ENCODE data around the gene HTRA2.
"Not testable (repeated sequence)": the region's sequence is repeated elsewhere in the genome, so short reads cannot be mapped to it uniquely, and the experiment has no call there.

The HTRA2 gene

GRCh38 chr2:74482801-74483674 is 46.7 kb upstream of the HTRA2 start, which contains the start of the genes CCDC142 and TTC31:
TSS of gene CCDC142 (minus strand) at chr2:74482998. CDS start at chr2:74482837, 161 bp downstream.
TSS of gene TTC31 (plus strand) at chr2:74483081. CDS start at chr2:74483096, 15 bp downstream.
- H3K27ac ChIP-seq (ENCODE audit: low read depth, low read length), result peak within 1 kb of the TSS; percentile 80
- H4K20me1 ChIP-seq (ENCODE audit: low read depth, low read length), result no peaks in the 10 kb centered on the region
- peaks cover 26% of the 10 kb centered on the region for H3K79me2 ChIP-seq (ENCODE audit: insufficient read depth, low read length)
- TF ChIP-seq CTCF (IDR thresholded peaks at IDR 0.05; ENCODE audit: insufficient read depth, low read length, poor library complexity, severe bottlenecking) (peak; percentile 82), EZH2phosphoT487 (conservative IDR thresholded peaks at IDR 0.05; ENCODE audit: low read length) (no peak)
- H3K4me3 ChIP-seq (ENCODE audit: insufficient read depth, low read length, poor library complexity, severe bottlenecking), result peak within 1 kb of the TSS; percentile 96
- peaks cover 4% of the 10 kb centered on the region; the same call in 1 of the 2 replicates for H3K36me3 ChIP-seq (ENCODE audit: low read length)
- no peaks in the 10 kb centered on the region for H3K27me3 ChIP-seq (ENCODE audit: low read length)
- peak within 1 kb of the TSS; percentile 89 for H3K4me2 ChIP-seq (ENCODE audit: low read depth, low read length, poor library complexity, severe bottlenecking)
- no peaks in the 10 kb centered on the region for H3K9me3 ChIP-seq (ENCODE audit: insufficient read depth, low read length)
- peak within 1 kb of the TSS; percentile 84 for H2AFZ ChIP-seq (ENCODE audit: low read depth, low read length, severe bottlenecking)
- no peaks in the 10 kb centered on the region for H3F3A ChIP-seq (ENCODE audit: insufficient read depth)
- no peaks in the 10 kb centered on the region for H3K9me2 ChIP-seq (replicated peaks; ENCODE audit: insufficient read depth, low read length)
- peak within 1 kb of the TSS; percentile 84 for H3K9ac ChIP-seq (ENCODE audit: low read length)

DNA sequence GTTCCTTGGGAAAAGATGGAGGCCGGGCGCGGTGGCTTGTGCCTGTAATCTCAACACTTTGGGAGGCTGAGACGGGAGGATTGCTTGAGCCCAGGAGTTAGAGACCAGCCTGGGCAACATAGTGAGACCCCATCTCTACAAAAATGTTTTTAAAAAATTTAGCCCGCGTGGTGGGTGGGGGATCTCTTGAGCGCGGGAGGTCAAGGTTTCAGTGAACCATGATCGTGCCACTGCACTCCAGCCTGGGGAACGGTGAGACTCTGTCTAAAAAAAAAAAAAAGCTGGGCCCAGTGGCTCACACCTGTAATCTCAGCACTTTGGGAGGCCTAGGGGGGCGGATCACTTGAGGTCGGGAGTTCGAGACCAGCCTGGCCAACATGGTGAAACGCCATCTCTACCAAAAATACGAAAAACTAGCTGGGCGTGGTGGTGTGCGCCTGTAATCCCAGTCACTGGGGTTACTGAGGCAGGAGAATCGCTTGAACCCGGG is 46.0 kb upstream of the HTRA2 start:
- H3K4me2 ChIP-seq (ENCODE audit: low read depth, low read length, poor library complexity, severe bottlenecking), result peak overlapping the region; percentile 89
- H3K4me3 ChIP-seq (ENCODE audit: insufficient read depth, low read length, poor library complexity, severe bottlenecking), result peak overlapping the region; percentile 96
- peak overlapping the region; percentile 84 for H2AFZ ChIP-seq (ENCODE audit: low read depth, low read length, severe bottlenecking)
- H3K9ac ChIP-seq (ENCODE audit: low read length), result peak overlapping the region; percentile 84
- H3K9me2 ChIP-seq (replicated peaks; ENCODE audit: insufficient read depth, low read length); H3F3A ChIP-seq (ENCODE audit: insufficient read depth); H3K27me3 ChIP-seq (ENCODE audit: low read length); H4K20me1 ChIP-seq (ENCODE audit: low read depth, low read length); H3K9me3 ChIP-seq (ENCODE audit: insufficient read depth, low read length); H3K36me3 ChIP-seq (ENCODE audit: low read length): not testable (repeated sequence)
- H3K27ac ChIP-seq (ENCODE audit: low read depth, low read length), result peak overlapping the region; percentile 80; the same call in 1 of the 2 replicates
- peaks cover 26% of the 10 kb centered on the region for H3K79me2 ChIP-seq (ENCODE audit: insufficient read depth, low read length)

DNA sequence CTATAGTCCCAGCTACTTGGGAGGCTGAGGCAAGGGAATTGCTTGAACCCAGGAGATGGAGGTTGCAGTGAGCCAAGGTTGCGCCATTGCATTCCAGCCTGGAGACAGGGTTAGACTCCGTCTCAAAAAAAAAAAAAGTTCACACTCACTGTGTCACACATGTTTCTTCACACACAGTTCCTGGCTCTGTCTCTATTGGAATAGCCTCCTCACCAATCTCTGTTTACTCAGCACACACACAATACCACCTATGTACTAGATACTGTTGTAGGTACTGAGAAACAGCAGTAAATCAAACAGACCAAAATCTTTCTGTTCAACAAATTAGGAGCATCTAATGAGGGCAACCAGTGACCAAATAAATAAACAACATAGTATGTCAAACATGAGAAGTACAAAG is 43.6 kb upstream of the HTRA2 start:
- TF ChIP-seq EZH2phosphoT487 (conservative IDR thresholded peaks at IDR 0.05; ENCODE audit: low read length), result no peak
- Histone ChIP-seq H3F3A (ENCODE audit: insufficient read depth) (no peaks in the 10 kb centered on the region), H2AFZ (ENCODE audit: low read depth, low read length, severe bottlenecking) (no peak overlapping the region), H3K36me3 (ENCODE audit: low read length) (no peaks in the 10 kb centered on the region), H3K9me3 (ENCODE audit: insufficient read depth, low read length) (no peaks in the 10 kb centered on the region), H3K4me2 (ENCODE audit: low read depth, low read length, poor library complexity, severe bottlenecking) (no peak overlapping the region), H3K27me3 (ENCODE audit: low read length) (no peaks in the 10 kb centered on the region), H3K4me3 (ENCODE audit: insufficient read depth, low read length, poor library complexity, severe bottlenecking) (no peak overlapping the region), H3K27ac (ENCODE audit: low read depth, low read length) (no peak overlapping the region), H3K9ac (ENCODE audit: low read length) (no peak overlapping the region), H4K20me1 (ENCODE audit: low read depth, low read length) (no peaks in the 10 kb centered on the region), H3K9me2 (replicated peaks; ENCODE audit: insufficient read depth, low read length) (no peaks in the 10 kb centered on the region), H3K79me2 (ENCODE audit: insufficient read depth, low read length) (peaks cover 26% of the 10 kb centered on the region)

DNA sequence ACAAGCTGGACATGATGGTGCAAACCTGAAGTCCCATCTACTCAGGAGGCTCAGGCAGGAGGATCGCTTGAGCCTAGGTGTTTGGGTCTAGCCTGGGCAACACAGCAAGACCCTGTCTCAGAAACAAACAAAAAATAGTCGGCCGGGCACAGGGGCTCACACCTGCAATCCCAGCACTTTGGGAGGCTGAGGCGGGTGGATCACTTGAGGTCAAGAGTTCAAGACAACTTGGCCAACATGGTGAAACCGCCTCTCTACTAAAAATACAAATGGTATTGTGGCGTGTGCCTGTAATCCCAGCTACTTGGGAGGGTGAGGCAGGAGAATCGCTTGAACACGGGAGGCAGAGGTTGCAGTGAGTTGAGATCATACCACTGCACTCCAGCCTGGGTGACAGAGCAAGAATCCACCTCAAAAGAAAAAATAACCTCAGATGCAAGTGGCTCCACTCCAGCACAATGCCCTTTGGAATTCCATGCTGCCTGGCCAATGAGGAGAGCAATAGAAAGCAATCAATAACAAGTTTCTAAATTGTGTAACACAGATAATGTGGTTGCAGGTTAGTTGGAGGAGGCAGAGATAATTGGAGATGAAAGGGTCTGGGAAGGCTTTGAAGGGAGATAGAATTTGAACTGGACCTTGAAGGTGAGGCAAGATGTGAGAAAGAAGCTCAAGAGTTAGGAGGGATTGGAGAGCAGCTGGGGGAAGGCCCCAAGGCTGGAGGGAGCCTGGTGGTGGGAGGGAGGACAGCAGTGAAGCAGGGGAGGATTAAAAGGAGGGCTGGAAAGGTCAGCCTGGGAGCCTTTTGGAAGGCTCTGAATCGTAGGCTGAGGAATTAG is 40.9 kb upstream of the HTRA2 start:
- TF ChIP-seq CTCF (IDR thresholded peaks at IDR 0.05; ENCODE audit: insufficient read depth, low read length, poor library complexity, severe bottlenecking) (no peak), EZH2phosphoT487 (conservative IDR thresholded peaks at IDR 0.05; ENCODE audit: low read length) (no peak)
- Histone ChIP-seq H3K9me2 (replicated peaks; ENCODE audit: insufficient read depth, low read length) (no peaks in the 10 kb centered on the region), H3K27me3 (ENCODE audit: low read length) (no peaks in the 10 kb centered on the region), H3K36me3 (ENCODE audit: low read length) (no peaks in the 10 kb centered on the region), H3K27ac (ENCODE audit: low read depth, low read length) (no peak overlapping the region), H3K79me2 (ENCODE audit: insufficient read depth, low read length) (peaks cover 4% of the 10 kb centered on the region), H3F3A (ENCODE audit: insufficient read depth) (no peaks in the 10 kb centered on the region), H3K4me2 (ENCODE audit: low read depth, low read length, poor library complexity, severe bottlenecking) (no peak overlapping the region), H2AFZ (ENCODE audit: low read depth, low read length, severe bottlenecking) (no peak overlapping the region), H3K9me3 (ENCODE audit: insufficient read depth, low read length) (no peaks in the 10 kb centered on the region), H3K9ac (ENCODE audit: low read length) (no peak overlapping the region), H4K20me1 (ENCODE audit: low read depth, low read length) (no peaks in the 10 kb centered on the region), H3K4me3 (ENCODE audit: insufficient read depth, low read length, poor library complexity, severe bottlenecking) (no peak overlapping the region)
